GM21447 (cell line): Measurements from ENCODE around the gene JAKMIP3.
A peak's percentile ranks its signal among the peaks of the same experiment; 100 is the strongest.

Experiments
- ATAC-seq: cut with Tn5 transposase; IDR thresholded peaks from one replicate; pipeline ENCODE4 v1.9.1; 2021; ENCODE audit not compliant: unreplicated experiment

The JAKMIP3 gene

GRCh38 chr10:132065491-132066105 lies at the start of gene JAKMIP3:
Gene JAKMIP3 (plus strand): TSS chr10:132065946. CDS start chr10:132104809, 38,863 bp downstream.
- ATAC-seq = no peak

- ATAC-seq = no peak
These were observed 49.2 kb upstream of the JAKMIP3 start for GRCh38 chr10:132016514-132016913.

GRCh38 chr10:132018446-132018845 lies 47.3 kb upstream of the JAKMIP3 start:
- ATAC-seq = no peak

- no peak for ATAC-seq
These were observed 46.4 kb upstream of the JAKMIP3 start for GRCh38 chr10:132019366-132019765.

GRCh38 chr10:132020456-132020855 lies 45.3 kb upstream of the JAKMIP3 start:
- ATAC-seq = no peak

- ATAC-seq = no peak
These were observed 44.7 kb upstream of the JAKMIP3 start for GRCh38 chr10:132021046-132021445.

- ATAC-seq = no peak
These were observed 44.1 kb upstream of the JAKMIP3 start for GRCh38 chr10:132021504-132022143.

GRCh38 chr10:132022241-132022640 lies 43.5 kb upstream of the JAKMIP3 start:
- no peak for ATAC-seq

- peak; percentile 75 for ATAC-seq
These were observed 42.5 kb upstream of the JAKMIP3 start for GRCh38 chr10:132023092-132023811.

GRCh38 chr10:132027423-132027983 lies 38.2 kb upstream of the JAKMIP3 start:
- ATAC-seq = no peak

GRCh38 chr10:132028706-132029105 lies 37.0 kb upstream of the JAKMIP3 start:
- no peak for ATAC-seq

GRCh38 chr10:132030898-132031463 lies 34.8 kb upstream of the JAKMIP3 start:
- ATAC-seq = no peak

- ATAC-seq = no peak
These were observed 32.1 kb upstream of the JAKMIP3 start for GRCh38 chr10:132033632-132034031.

GRCh38 chr10:132035476-132035875 lies 30.3 kb upstream of the JAKMIP3 start:
- ATAC-seq = no peak

- no peak for ATAC-seq
These were observed 29.4 kb upstream of the JAKMIP3 start for GRCh38 chr10:132036153-132036886.

- ATAC-seq = no peak
These were observed 28.7 kb upstream of the JAKMIP3 start for GRCh38 chr10:132036887-132037675.

- ATAC-seq = no peak
These were observed 28.1 kb upstream of the JAKMIP3 start for GRCh38 chr10:132037676-132037975.

- no peak for ATAC-seq
These were observed 26.4 kb upstream of the JAKMIP3 start for GRCh38 chr10:132039371-132039770.

GRCh38 chr10:132040046-132040445 lies 25.7 kb upstream of the JAKMIP3 start:
- no peak for ATAC-seq

- ATAC-seq = no peak
These were observed 24.4 kb upstream of the JAKMIP3 start for GRCh38 chr10:132041340-132041739.
